ENCODE results near the gene OGFOD3. TPM values are rescaled to one million over a fixed set of nuclear protein-coding genes. Genes with fewer than 3 reads are reported as not detected.

OGFOD3 gene
- total RNA-seq, 1 experiment from 2014 or later, result 53.6 TPM

DNA sequence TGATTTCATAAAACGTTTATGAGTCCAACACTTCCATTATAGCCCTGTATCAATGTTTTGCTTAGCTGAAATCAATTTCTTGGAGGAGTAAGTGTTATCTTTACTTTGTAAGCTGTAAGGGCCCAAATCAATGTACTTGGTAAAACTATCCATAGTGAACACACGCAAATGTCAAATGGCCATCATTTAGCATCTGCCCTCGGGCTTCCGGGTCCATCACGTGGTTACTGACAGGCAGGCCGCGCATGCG is 39.5 kb upstream of the OGFOD3 start:
- Histone ChIP-seq H3K4me1 (ENCODE audit: control insufficient read depth in 1 of 2, insufficient read depth in 2 of 2, low read length in 2 of 2) (peaks cover 8 to 19% of the 10 kb centered on the region in 2 experiments; a peak in 3 of 4 replicates), H3K36me3 (ENCODE audit: control insufficient read depth in 1 of 2, insufficient read depth in 2 of 2, low read length in 2 of 2) (peaks cover 8 to 14% of the 10 kb centered on the region in 2 experiments; a peak in 3 of 4 replicates), H3K9me2 (ENCODE audit: insufficient read depth) (no peaks in the 10 kb centered on the region), H3K4me3 (replicated peaks in 1 of 2; ENCODE audit: low read depth in 1 of 2, low read length in 2 of 2) (peak overlapping the region; percentile 76 to 96), H3K9ac (ENCODE audit: low read length) (peak overlapping the region; percentile 86), H2AFZ (ENCODE audit: low read depth, low read length, poor library complexity, severe bottlenecking) (no peak overlapping the region), H4K20me1 (ENCODE audit: insufficient read depth) (no peaks in the 10 kb centered on the region), H3K79me2 (ENCODE audit: insufficient read depth, low read length) (peaks cover 5% of the 10 kb centered on the region; the same call in 1 of the 2 replicates), H3K27ac (ENCODE audit: low read depth, low read length) (peak overlapping the region; percentile 99), H3K27me3 (ENCODE audit: insufficient read depth, low read length) (no peaks in the 10 kb centered on the region), H3K9me3 (ENCODE audit: control insufficient read depth in 1 of 2, insufficient read depth in 1 of 2, low read depth in 1 of 2, low read length in 2 of 2) (no peaks in the 10 kb centered on the region), H3K4me2 (ENCODE audit: low read length) (peak overlapping the region; percentile 76)
- intact Hi-C loops (cut with micrococcal nuclease), result loop anchor here (1.0 to 2.0 kb wide), 3 partner anchors 8 to 93 kb away; partner anchors contain the start of gene CYBC1
- POLR2A ChIA-PET, result no interaction called here
- BruUV-seq (replicated peaks), result TSS peak; percentile 79
- no peak for ATAC-seq
- TF ChIP-seq ELF1 (IDR thresholded peaks at IDR 0.05; ENCODE audit: borderline replicate concordance, low read depth) (peak; percentile 95; the same call in 1 of the 2 replicates), MAX (IDR thresholded peaks at IDR 0.05) (peak; percentile 95), SIN3A (IDR thresholded peaks at IDR 0.05; ENCODE audit: low read depth) (0 out of 2 replicates have a peak, but pooled peaks have one; percentile 80)
- TF ChIP-seq, protein P1, sequence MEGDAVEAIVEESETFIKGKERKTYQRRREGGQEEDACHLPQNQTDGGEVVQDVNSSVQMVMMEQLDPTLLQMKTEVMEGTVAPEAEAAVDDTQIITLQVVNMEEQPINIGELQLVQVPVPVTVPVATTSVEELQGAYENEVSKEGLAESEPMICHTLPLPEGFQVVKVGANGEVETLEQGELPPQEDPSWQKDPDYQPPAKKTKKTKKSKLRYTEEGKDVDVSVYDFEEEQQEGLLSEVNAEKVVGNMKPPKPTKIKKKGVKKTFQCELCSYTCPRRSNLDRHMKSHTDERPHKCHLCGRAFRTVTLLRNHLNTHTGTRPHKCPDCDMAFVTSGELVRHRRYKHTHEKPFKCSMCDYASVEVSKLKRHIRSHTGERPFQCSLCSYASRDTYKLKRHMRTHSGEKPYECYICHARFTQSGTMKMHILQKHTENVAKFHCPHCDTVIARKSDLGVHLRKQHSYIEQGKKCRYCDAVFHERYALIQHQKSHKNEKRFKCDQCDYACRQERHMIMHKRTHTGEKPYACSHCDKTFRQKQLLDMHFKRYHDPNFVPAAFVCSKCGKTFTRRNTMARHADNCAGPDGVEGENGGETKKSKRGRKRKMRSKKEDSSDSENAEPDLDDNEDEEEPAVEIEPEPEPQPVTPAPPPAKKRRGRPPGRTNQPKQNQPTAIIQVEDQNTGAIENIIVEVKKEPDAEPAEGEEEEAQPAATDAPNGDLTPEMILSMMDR (IDR thresholded peaks at IDR 0.05 in 2 of 3, conservative IDR thresholded peaks at IDR 0.05 in 1 of 3; ENCODE audit: borderline replicate concordance in 1 of 3, insufficient read depth in 1 of 3, low read depth in 2 of 3, low read length in 2 of 3), result no peak
- TF ChIP-seq, protein P2, sequence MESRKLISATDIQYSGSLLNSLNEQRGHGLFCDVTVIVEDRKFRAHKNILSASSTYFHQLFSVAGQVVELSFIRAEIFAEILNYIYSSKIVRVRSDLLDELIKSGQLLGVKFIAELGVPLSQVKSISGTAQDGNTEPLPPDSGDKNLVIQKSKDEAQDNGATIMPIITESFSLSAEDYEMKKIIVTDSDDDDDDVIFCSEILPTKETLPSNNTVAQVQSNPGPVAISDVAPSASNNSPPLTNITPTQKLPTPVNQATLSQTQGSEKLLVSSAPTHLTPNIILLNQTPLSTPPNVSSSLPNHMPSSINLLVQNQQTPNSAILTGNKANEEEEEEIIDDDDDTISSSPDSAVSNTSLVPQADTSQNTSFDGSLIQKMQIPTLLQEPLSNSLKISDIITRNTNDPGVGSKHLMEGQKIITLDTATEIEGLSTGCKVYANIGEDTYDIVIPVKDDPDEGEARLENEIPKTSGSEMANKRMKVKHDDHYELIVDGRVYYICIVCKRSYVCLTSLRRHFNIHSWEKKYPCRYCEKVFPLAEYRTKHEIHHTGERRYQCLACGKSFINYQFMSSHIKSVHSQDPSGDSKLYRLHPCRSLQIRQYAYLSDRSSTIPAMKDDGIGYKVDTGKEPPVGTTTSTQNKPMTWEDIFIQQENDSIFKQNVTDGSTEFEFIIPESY (IDR thresholded peaks at IDR 0.05; ENCODE audit: extremely low read depth, insufficient replicate concordance, low read length), result no peak
- DNase-seq (ENCODE audit: low read depth, low spot score), result no peak
- CTCF ChIA-PET, result no interaction called here
- RAD21 ChIA-PET (ENCODE audit: low non-redundant PET in 1 of 2, low total read pairs in 2 of 2, uncharacterized antibody in 2 of 2, unreplicated experiment in 2 of 2), result no interaction called here

All from HCT116 (cell line).